GM18873 (cell line): Measurements from ENCODE around the gene PDPR.
"Not testable (repeated sequence)": the region's sequence is repeated elsewhere in the genome, so short reads cannot be mapped to it uniquely, and the experiment has no call there.

Experiments
- ATAC-seq: cut with Tn5 transposase; IDR thresholded peaks from one replicate; pipeline ENCODE4 v1.9.1; 2021; ENCODE audit warnings: mild to moderate bottlenecking, moderate library complexity, moderate number of reproducible peaks; ENCODE audit not compliant: unreplicated experiment, low FRiP score

Gene PDPR

DNA sequence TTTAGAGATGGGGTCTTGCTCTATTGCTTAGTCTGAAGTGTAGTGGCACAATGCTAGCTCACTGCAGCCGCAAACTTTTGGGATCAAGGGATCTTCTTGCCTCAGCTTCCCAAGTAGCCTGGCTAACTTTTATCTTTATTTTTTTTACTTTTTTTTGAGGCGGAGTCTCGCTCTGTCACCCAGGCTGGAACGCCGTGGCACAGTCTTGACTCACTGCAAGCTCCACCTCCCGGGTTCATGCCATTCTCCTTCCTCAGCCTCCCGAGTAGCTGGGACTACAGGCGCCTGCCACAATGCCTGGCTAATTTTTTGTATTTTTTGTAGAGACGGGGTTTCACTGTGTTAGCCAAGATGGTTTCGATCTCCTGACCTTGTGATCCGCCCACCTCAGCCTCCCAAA, 12.1 kb downstream of the PDPR start:
- ATAC-seq: not testable (repeated sequence)

DNA sequence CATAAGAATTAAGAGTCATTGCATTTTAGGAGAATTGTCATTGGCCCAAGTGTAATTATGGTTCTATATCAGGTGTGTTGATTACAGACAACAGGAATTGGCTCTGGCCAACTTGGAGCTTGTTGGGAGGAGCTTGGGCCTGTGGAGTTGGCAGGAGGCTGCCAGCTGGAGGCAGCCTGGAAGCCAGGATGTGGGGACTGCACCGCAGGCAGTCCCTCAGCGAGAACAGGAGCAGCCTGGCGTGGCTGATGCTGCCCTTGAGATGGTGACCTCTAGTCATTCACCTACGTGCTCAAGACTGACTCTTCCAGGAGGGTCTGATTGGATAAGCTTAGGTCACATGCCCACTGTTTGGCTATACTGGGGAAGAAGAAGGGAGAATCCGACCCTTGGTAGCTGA, 13.6 kb downstream of the PDPR start:
- ATAC-seq: not testable (repeated sequence)

DNA sequence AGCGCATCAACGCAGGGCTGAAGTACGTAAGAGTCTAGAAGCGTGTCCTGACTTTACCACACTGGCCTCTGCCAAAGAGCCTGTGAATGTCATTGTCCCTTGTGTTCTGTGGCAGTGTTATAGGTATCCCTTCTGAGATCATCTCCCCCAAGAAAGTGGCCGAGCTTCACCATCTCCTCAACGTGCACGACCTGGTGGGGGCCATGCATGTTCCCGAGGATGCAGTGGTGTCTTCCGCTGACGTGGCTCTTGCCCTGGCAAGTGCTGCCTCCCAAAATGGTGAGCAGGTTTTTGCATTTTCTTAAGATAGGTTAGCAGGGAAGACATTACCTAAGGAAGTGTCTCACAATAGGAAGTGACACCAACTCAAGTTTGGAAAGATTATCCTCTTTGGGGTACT, 14.7 kb downstream of the PDPR start:
- ATAC-seq: not testable (repeated sequence)

DNA sequence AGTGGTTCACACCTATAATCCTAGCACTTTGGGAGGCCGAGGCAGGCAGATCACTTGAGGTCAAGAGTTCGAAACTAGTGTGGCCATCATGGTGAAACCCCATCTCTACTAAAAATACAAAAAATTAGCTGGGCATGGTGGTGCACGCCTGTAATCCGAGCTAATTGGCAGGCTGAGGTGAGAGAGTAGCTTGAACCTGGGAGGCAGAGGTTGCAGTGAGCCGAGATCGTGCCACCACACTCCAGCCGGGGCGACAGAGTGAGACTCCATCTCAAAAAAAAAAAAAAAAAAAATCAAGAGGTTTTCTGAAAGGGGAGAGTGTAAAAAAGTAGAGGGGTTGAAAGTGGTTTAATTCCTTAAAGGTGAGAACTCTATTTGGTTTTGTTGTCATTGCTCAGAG, 21.7 kb downstream of the PDPR start:
- not testable (repeated sequence) for ATAC-seq

DNA sequence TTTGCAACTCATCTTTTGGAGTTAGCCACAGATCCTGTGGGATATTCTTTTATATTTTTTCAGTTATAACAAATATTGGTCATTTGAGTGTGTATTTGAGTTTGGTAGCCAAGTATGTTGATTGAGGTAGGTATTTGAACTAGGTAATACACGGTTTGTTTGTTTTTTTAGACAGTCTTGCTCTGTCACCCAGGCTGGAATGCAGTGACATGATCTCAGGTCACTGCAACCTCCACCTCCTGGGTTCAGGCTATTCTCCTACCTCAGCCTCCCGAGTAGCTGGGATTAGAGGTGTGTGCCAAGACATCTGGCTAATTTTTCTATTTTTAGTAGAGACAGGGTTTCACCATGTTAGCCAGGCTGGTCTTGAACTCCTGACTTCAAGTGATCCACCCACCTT, 22.5 kb downstream of the PDPR start:
- not testable (repeated sequence) for ATAC-seq

DNA sequence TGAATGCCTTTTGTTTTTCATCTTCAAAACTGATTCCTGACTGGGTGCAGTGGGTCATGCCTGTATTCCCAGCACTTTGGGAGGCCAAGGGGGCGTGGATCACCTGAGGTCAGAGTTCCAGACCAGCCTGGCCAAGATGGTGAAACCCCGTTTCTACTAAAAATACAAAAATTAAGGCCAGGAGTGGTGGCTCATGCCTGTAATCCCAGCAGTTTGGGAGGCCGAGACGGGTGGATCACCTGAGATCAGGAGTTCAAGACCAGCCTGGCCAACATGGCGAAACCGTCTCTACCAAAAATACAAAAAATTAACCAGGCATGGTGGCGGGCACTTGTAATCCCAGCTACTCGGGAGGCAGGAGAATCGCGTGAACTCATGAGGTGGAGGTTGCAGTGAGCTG, 28.6 kb downstream of the PDPR start:
- ATAC-seq: not testable (repeated sequence)

DNA sequence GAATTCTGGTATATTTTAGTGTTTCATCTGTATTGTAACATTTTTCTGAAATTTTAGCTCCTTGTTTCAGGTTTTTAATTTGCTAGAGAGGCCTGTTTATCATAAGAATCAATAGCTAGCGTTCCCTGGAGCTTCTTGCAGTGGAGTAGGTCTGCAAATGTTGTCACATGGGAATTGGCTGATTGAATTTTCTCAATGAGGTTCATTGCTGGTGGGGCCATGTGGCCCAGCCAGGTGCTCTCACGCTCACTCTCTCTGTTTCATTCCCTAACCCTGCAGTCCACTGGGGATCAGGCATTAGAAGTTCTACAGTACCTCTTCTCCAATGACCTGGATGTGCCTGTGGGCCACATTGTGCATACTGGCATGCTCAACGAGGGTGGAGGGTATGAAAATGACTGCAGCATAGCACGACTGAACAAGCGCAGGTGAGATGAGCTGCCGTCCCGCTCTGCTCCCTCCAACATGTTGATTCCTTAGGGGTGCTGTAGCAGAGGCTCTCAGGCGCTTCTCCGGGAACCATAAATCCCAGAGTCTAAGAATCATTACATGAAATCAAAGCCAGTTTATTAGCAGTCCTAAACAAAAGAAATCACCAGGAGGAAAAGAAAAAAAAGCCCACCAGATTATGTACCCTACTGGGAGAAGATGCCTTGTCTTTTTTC, 29.2 kb downstream of the PDPR start:
- ATAC-seq: not testable (repeated sequence)

DNA sequence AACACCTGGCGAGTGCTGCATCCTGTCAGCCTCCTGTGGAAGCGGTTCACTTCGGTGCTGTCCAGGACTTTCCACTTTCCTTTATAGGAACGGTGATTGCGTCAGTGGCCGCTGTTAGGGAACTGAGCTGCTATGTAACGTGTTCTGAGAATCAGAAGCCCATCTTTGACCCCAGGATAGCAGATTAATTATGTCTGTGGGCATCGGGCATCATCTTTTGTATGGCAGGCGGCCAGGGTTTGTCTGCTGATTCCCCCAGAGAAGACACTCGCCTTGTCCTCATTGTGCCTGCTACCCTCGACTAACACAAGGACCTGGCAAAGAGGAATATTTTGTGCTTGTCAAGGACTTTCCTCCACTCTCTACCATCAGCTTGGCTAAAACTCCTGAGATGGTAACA, 33.7 kb downstream of the PDPR start:
- ATAC-seq: not testable (repeated sequence)

DNA sequence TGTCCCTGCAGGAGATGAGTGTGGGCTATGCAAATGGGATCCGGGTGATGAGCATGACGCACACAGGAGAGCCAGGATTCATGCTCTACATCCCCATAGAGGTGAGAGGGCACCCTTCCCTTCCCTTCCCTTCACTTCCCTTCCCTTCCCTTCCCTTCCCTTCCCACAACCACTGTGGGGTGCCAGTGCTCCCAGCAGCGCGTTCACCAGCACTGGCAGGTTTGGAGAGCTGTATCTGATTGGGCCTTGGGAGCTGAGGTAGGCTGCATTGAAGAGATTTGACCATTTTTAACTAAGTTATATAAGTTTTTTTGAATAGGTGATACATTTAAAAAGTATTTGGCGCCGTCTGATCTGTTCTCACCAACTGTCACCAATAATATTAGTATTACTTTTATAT, 34.3 kb downstream of the PDPR start:
- ATAC-seq: not testable (repeated sequence)

DNA sequence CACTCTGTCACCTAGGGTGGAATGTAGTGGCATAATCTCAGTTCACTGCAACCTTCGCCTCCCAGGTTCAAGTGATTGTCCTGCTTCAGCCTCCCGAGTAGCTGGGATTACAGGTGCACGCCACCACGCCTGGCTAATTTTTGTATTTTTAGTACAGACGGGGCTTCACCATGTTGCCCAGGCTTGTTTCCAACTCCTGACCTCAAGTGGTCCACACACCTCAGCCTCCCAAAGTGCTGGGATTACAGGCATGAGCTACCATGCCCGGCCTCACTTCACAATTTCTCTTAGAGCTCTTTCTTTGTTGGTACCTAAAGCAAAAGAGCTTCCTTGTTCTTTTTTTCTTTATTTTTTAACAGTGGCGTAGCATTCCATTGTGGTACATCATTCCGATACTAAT, 35.2 kb downstream of the PDPR start:
- not testable (repeated sequence) for ATAC-seq

DNA sequence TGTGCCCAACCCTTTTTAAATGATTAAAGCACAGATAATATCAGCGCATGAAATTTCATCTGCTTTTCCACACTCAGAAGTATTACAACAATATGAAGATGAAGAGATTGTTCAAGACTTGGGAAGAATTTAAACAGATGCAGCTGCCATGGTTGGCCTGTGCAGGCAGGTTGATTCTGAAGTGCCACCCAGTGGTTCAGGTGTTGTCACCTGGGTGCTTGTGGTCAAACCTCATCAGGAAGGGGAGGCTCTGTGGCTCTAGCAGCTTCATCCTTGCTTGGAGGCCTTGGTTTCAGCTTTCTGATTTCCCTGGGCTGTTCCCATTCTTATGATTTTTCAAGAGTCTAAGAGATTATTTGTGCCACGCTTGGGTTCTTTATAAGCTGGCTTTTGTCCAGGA, 37.3 kb downstream of the PDPR start:
- ATAC-seq: no peak

DNA sequence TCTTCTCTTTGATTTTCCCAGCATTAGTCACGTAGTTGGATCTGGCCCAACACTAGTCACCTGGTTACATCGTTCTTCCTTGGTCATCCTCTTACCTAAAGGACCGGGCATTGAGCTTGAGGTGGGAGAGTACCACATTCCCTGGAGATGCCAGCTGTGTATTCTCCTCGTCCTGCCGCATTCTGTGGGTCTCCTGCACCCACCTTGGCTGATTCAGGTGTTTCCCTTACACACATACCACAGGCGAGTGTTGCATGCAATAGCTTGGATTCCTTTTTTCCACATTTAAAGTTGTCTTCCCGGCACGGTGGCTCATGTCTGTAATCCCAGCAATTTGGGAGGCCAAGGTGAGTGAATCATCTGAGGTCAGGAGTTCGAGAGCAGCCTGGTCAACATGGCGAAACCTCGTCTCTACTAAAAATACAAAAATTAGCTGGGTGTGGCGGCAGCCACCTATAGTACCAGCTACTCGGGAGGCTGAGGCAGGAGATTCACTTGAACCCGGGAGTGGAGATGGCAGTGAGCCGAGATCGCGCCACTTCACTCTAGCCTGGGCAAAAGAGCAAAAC, 37.9 kb downstream of the PDPR start:
- ATAC-seq: no peak

DNA sequence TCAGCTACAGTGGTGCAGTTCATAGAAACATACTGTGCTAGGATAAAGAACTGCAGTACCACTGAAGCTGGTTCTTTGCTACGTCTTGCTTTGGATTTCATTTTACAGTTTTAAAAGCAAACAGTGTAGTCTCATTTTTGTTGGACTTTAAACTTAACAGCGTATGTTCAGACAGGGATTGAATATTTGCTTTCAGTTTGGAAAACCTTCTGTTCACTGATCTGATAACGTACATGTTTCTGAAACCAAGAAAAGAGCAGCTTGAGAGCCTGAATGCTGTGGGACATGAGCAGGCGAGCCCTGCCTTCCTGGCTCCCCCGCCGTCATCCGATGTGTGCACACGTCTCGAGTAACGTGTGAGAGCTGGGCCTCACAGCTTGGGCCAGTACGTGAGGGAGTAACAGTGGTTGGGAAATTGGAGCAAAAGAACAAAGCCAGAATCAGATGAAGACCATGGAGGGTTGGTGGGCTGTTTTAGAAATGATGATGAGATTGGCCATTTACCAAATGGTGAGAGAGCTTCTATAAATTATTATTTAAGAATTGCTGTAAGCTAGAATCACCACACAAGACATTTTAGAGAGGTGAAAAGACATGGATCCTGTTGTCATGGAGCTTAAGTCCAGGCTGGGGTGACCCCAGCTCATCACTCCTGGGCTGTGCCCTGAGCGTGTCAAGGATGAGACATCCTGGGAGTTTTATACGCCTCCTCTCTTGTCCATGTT, 38.6 kb downstream of the PDPR start:
- ATAC-seq: no peak

DNA sequence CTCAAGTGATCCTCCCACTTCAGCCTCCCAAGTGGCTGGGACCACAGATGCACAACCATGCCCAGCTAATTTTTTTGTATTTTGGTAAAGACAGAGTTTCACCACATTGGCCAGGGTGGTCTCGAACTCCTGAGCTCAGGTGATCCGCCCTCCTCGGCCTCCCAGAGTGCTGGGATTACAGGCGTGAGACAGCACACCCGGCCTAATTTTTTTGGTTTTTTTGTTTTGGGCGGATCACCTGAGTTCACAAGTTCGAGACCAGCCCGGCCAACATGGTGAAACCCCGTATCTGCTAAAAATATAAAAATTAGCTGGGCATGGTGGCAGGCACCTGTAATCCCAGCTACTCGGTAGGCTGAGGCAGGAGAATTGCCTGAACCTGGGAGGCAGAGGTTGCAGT, 40.6 kb downstream of the PDPR start:
- not testable (repeated sequence) for ATAC-seq

DNA sequence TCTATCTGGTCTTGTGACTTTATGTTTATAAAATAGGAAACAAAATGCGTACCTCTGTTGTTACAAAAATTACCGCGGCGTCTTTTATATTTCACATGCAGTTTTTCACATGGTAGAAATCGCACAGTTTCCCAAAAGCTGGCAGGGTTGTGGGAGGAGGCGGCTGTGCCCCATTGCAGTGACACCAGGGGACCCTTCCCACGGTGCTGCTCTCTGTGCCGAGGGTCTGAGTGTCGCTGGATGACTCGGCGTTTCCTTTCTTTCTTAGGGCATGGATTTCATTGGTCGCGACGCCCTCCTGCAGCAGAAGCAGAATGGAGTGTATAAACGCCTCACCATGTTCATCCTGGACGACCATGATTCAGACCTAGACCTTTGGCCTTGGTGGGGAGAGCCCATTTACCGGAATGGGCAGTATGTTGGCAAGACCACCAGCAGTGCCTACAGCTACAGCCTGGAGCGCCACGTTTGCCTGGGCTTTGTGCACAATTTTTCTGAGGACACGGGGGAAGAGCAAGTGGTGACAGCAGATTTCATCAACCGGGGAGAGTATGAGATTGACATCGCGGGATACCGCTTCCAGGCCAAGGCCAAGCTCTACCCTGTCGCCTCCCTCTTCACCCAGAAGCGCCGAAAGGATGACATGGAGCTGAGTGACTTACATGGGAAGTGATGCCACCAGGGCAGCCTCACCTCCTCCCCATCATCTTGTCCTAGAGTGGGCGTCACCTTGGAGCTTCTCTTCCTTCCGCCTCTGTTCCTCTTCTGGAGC, 42.3 kb downstream of the PDPR start:
- ATAC-seq: no peak

DNA sequence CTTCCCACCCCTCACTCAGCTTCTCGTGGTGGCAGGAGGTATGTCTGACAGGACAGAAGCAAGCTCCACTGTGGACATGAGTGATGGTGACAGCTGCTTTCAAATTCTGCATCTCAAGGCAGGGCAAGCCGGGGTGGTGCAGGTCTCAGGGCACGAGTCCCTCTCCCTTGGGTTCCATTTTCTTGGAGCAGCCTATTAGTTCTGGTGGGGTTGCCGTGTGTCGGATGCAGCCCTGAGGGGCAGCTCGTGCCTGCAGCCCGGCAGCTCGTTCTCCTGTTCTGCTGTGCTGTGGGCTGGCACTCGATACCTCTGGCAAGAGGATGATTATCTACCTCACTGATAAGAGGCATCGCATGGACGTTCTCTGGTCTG, 43.0 kb downstream of the PDPR start:
- no peak for ATAC-seq

DNA sequence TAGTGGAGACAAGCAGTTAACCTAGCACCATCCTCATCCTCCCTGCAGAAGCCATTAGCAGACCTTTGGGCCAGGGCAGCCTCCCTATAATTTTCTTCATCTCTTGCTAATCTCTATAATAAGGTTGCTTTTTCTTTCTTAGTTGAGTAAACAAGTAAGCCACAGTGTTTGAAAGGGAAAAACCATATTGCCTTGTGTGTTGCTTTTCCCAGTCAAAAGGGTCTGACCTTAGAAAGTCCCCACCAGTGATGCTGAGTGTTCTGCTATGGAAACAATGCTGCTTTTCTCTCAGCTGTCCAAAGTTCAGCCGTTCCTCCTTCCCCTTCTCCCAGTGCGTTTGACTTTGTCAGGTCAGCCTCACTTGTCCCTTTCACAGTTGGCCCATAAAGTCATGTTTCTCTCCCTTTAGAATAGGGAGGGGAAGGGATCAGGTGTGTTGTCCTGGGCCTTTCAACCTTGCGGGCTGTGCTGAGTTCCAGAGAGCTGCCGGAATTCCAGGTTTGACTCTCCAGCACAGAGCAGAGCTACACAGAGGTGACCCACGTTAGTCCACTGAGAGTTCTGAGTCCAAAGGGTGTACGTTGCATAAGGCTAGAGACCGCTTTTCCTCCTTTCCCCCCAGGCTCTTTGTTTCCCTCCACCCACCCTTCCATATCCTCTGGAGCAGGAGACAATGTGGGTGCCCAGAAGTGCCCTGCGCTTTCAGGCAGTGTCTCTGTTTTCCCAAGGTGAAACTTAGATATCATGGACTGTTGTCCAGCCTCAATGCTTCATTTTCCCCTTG, 43.5 kb downstream of the PDPR start:
- ATAC-seq: no peak

DNA sequence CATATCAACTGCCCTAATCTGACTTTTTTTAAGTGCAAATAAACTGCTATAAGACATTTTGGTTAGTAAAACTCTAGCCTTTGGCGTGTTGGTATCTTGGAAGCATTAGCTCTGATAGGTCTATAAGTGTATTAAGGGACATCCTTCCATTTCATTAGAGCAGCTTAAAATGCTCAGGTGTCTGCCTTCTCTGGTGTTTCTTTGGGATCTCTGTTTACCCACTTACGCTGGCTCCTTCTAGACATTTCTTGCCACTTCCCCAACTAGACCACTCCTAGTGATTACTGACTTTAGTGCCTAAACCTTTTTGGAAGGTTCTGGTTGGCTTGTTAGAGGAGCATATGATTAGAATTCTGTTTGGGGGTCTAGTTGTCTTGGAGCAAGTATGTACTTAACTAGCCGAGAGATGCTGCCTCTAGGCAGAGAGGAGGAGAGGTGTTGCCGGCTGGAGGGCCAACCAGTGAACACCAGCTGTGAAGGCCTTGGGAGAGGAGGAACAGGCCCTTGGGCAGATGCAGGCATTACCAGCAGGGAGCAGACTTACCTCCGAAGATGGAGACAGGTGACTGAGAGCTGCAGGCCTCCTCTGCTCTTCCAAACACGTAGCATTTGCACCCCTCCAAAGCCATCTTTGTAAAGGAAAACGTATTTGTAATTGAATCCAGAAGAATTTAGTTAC, 44.3 kb downstream of the PDPR start:
- ATAC-seq: no peak

DNA sequence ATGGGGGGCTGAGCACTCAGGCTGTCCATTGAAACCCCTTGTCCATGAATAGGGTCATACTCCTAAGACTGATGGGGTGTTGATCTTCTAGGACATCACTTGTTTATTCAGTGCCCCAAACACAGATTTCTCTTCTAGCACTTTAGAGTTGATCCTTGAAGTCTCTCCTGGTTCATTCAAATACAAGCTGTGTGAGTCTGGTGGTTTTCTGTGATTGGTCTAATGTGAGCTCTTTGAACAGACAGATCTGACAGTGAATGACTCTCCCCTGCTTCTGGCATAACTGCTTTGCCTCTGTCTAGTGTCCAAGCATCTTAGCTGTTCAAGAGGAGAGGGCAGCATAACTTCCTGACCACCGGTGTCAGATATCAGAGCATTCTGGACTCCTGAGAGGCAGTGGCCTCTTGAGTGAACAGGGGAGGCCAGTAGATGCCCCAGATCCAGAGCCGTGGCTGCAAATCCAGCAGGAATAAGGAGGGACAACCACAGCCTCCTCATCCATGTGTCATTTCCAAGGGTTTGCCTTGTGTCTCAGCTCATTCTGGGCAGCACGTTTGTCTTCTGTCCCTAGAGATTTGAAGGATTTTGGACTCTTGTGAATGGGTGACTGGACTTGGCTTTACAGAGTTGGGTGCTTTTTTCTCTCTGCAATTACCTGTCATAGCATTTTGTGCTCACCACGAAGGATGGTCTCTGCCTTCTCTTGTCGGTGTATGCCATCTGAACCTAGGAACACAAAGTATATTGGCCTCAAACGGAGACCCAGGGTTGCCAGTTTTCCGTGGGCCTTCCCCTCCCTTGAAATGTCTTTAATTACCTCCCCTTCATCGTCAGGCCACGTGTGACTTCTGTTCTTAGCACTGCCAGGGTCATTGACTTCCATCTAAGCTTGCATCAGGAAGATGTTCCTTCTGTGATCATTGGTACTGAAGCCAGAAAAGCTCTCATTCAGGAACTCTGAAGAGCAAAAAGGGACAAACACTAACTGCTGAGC, 45.5 kb downstream of the PDPR start:
- no peak for ATAC-seq
